Testis (tissue), 2 donors: Measurements from ENCODE around the gene PSMD1.

Experiments used
- POLR2A ChIP-seq: fragments of 450-650 bp; IDR thresholded peaks from one replicate; pipeline ENCODE4 v1.6.1; 2017; ENCODE audit warnings: antibody characterized with exemption, mild to moderate bottlenecking, moderate library complexity
- TF ChIP-seq, protein P1 (sequence below), 3 experiments: fragments of 450-650 bp in 2 of 3; fragments of 200-600 bp in 1 of 3; sonication (generic) in 1 of 3; IDR thresholded peaks; one replicate each; pipeline ENCODE4 v1.5.1; 2016 to 2019; ENCODE audit warnings: antibody characterized with exemption in 3 of 3, mild to moderate bottlenecking in 2 of 3, moderate library complexity in 1 of 3

DNA sequence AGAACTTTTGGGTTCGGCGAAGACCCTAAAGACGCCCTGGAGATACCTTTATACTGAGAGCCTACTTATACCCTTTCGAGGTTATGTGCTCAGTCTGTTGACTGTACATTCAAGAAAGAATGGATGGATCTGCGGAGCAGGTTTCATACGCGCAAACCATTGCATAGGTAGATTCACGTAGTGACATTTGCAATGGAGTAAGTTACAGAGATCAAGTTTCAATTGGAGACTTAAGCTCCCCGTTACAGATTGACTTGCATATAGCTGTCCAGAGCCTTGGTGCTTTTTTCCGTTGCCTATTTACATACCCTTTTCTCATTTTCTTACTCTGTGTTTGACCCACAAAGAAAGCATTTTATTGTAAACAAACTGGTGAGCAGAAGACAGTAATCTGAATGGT, 923 bp downstream of the PSMD1 start:
- TF ChIP-seq, protein P1, sequence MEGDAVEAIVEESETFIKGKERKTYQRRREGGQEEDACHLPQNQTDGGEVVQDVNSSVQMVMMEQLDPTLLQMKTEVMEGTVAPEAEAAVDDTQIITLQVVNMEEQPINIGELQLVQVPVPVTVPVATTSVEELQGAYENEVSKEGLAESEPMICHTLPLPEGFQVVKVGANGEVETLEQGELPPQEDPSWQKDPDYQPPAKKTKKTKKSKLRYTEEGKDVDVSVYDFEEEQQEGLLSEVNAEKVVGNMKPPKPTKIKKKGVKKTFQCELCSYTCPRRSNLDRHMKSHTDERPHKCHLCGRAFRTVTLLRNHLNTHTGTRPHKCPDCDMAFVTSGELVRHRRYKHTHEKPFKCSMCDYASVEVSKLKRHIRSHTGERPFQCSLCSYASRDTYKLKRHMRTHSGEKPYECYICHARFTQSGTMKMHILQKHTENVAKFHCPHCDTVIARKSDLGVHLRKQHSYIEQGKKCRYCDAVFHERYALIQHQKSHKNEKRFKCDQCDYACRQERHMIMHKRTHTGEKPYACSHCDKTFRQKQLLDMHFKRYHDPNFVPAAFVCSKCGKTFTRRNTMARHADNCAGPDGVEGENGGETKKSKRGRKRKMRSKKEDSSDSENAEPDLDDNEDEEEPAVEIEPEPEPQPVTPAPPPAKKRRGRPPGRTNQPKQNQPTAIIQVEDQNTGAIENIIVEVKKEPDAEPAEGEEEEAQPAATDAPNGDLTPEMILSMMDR (IDR thresholded peaks at IDR 0.05) = no peak
- no peak for TF ChIP-seq POLR2A
